Measurements from ENCODE around the gene ADGRD2. TPM values are rescaled to one million over a fixed set of nuclear protein-coding genes. Genes with fewer than 3 reads are reported as not detected.

Gene ADGRD2
- total RNA-seq, 2 donors from 2014 or later, result not detected

GRCh38 chr9:124472770-124473169 lies 22.5 kb downstream of the ADGRD2 start:
- Histone ChIP-seq H3K36me3 (no peaks in the 10 kb centered on the region), H3K9ac (ENCODE audit: low read depth in 2 of 2, low read length in 2 of 2) (no peak overlapping the region), H3K27ac (no peak overlapping the region), H3K4me1 (no peaks in the 10 kb centered on the region), H3K9me3 (no peaks in the 10 kb centered on the region), H3K27me3 (peaks cover 10% of the 10 kb centered on the region), H3K4me3 (no peak overlapping the region)
- intact Hi-C loops (cut with DNase I), result no loop called here
- DNase-seq, result no peak
- no peak for TF ChIP-seq CTCF (IDR thresholded peaks at IDR 0.05)

GRCh38 chr9:124473310-124473709 lies 23.1 kb downstream of the ADGRD2 start:
- no peak overlapping the region for H3K4me3 ChIP-seq
- H3K27ac ChIP-seq, result no peak overlapping the region
- no peak for TF ChIP-seq CTCF (IDR thresholded peaks at IDR 0.05)
- no peaks in the 10 kb centered on the region for H3K36me3 ChIP-seq
- intact Hi-C loops (cut with DNase I), result no loop called here
- H3K27me3 ChIP-seq, result peaks cover 15% of the 10 kb centered on the region
- no peaks in the 10 kb centered on the region for H3K4me1 ChIP-seq
- no peak for DNase-seq
- H3K9ac ChIP-seq (ENCODE audit: low read depth in 2 of 2, low read length in 2 of 2), result no peak overlapping the region
- no peaks in the 10 kb centered on the region for H3K9me3 ChIP-seq

- intact Hi-C loops (cut with DNase I), result no loop called here
- no peak for DNase-seq
- Histone ChIP-seq H3K4me3 (no peak overlapping the region), H3K4me1 (no peaks in the 10 kb centered on the region), H3K27ac (no peak overlapping the region), H3K9ac (ENCODE audit: low read depth in 2 of 2, low read length in 2 of 2) (no peak overlapping the region), H3K27me3 (peaks cover 24% of the 10 kb centered on the region), H3K36me3 (no peaks in the 10 kb centered on the region), H3K9me3 (no peaks in the 10 kb centered on the region)
- TF ChIP-seq CTCF (IDR thresholded peaks at IDR 0.05), result no peak
Measured at GRCh38 chr9:124474151-124474550, 23.9 kb downstream of the ADGRD2 start.

GRCh38 chr9:124475158-124475867 lies 25.1 kb downstream of the ADGRD2 start:
- Histone ChIP-seq H3K36me3 (no peaks in the 10 kb centered on the region), H3K27ac (no peak overlapping the region), H3K9me3 (no peaks in the 10 kb centered on the region), H3K9ac (ENCODE audit: low read depth in 2 of 2, low read length in 2 of 2) (no peak overlapping the region), H3K27me3 (peaks cover 27% of the 10 kb centered on the region), H3K4me3 (no peak overlapping the region), H3K4me1 (peaks cover under 1% of the 10 kb centered on the region)
- intact Hi-C loops (cut with DNase I), result no loop called here
- no peak for DNase-seq
- TF ChIP-seq CTCF (IDR thresholded peaks at IDR 0.05), result no peak

GRCh38 chr9:124475868-124476690 lies 25.8 kb downstream of the ADGRD2 start:
- no peak for TF ChIP-seq CTCF (IDR thresholded peaks at IDR 0.05)
- Histone ChIP-seq H3K36me3 (no peaks in the 10 kb centered on the region), H3K9ac (ENCODE audit: low read depth in 2 of 2, low read length in 2 of 2) (no peak overlapping the region), H3K27me3 (peaks cover 27% of the 10 kb centered on the region), H3K4me1 (peaks cover 3% of the 10 kb centered on the region), H3K4me3 (no peak overlapping the region), H3K9me3 (no peaks in the 10 kb centered on the region), H3K27ac (no peak overlapping the region)
- intact Hi-C loops (cut with DNase I), result no loop called here
- no peak for DNase-seq

Measured in colonic mucosa (tissue), 4 donors.